ENCODE data around the gene JAKMIP2. TPM values are rescaled to one million over a fixed set of nuclear protein-coding genes. Genes with fewer than 3 reads are reported as not detected.
A peak's percentile ranks its signal among the peaks of the same experiment; 100 is the strongest.
"Not testable (repeated sequence)": the region's sequence is repeated elsewhere in the genome, so short reads cannot be mapped to it uniquely, and the experiment has no call there.

Gene JAKMIP2
- total RNA-seq (0.51 and 1.3 TPM in 2 replicates), polyA plus RNA-seq (0.51 and 6.5 TPM in 2 replicates), polyA minus RNA-seq (ENCODE audit: low replicate concordance) (not detected in 2 replicates)
- polyA plus RNA-seq (2012) = 0.29 and 5.3 TPM in 2 replicates

DNA sequence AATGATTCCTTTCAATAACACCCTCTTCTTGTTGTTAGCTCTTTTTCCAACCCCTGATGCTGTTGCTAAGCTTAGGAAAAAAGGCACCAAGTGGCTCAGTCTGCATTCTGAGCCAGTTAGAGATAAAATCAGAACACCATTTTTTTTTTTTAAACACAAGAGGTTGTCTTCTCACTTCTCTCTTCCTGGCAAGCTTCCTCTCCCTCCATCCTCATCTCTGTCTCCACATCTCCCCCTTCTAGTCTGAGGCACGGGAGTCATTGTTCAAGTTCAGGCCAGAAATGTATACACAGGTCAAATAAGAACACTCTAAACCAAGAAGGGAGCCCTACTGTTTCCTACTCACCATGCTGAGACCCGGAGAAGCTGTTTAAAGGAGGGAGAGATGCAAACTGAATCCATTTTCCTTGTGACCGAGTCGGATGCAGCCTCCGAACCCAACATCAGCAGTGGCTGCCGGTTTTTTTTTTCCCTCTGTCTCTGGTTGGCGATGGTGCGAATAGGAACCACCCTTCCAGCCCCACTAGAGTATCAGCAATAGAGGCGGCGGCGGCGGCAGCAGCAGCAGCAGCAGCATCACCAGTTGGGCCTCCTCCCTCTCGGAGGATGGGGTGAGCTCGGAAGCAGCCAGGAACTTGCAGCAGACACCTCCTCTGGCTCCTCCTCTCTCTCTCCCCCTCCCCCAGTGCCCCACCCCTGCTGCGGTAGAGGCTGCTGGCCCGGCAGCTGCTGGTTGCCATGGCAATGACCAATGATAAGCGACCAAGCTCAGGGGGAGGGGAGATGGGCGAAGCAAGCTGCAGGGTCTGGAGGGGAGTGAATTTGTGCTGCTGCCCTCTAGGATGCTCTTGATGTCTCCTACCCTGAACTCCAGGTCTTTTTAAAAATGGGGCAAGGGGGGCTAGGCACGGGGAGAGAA lies at the start of gene JAKMIP2:
Gene JAKMIP2 (minus strand): TSS at position 619 of the 919 bp plus-strand sequence. CDS start 110,922 bp downstream, outside the sequence.
- Histone ChIP-seq H3K79me2 (ENCODE audit: control insufficient read depth, insufficient read depth, low read length) (no peaks in the 10 kb centered on the region), H3K9me3 (ENCODE audit: control insufficient read depth, insufficient read depth, low read depth, low read length) (no peaks in the 10 kb centered on the region), H3K4me1 (ENCODE audit: control insufficient read depth, extremely low read depth, insufficient read depth, low read length) (no peaks in the 10 kb centered on the region), H3K27ac (ENCODE audit: insufficient read depth, low read length) (no peak within 1 kb of the TSS), H4K20me1 (ENCODE audit: control insufficient read depth, extremely low read depth, insufficient read depth, low read length) (no peaks in the 10 kb centered on the region), H3K9ac (ENCODE audit: insufficient read depth, low read length) (peak within 1 kb of the TSS; percentile 36), H3K36me3 (ENCODE audit: control insufficient read depth, insufficient read depth, low read length) (no peaks in the 10 kb centered on the region), H2AFZ (ENCODE audit: low read length) (peak within 1 kb of the TSS; percentile 35), H3K4me3 (replicated peaks in 1 of 4; ENCODE audit: control extremely low read depth in 1 of 4, insufficient read depth in 1 of 4, low read depth in 3 of 4, low read length in 4 of 4) (peak within 1 kb of the TSS; percentile 7 to 96 (median 30)), H3K27me3 (ENCODE audit: control insufficient read depth, insufficient read depth, low read length) (no peaks in the 10 kb centered on the region), H3K4me2 (ENCODE audit: extremely low read depth, insufficient read depth, low read length) (peak within 1 kb of the TSS; percentile 58)
- TF ChIP-seq EZH2 (IDR thresholded peaks at IDR 0.05; ENCODE audit: low read length, missing control alignments) = no peak
- TF ChIP-seq, protein P1, sequence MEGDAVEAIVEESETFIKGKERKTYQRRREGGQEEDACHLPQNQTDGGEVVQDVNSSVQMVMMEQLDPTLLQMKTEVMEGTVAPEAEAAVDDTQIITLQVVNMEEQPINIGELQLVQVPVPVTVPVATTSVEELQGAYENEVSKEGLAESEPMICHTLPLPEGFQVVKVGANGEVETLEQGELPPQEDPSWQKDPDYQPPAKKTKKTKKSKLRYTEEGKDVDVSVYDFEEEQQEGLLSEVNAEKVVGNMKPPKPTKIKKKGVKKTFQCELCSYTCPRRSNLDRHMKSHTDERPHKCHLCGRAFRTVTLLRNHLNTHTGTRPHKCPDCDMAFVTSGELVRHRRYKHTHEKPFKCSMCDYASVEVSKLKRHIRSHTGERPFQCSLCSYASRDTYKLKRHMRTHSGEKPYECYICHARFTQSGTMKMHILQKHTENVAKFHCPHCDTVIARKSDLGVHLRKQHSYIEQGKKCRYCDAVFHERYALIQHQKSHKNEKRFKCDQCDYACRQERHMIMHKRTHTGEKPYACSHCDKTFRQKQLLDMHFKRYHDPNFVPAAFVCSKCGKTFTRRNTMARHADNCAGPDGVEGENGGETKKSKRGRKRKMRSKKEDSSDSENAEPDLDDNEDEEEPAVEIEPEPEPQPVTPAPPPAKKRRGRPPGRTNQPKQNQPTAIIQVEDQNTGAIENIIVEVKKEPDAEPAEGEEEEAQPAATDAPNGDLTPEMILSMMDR (conservative IDR thresholded peaks at IDR 0.05 in 1 of 2, IDR thresholded peaks at IDR 0.05 in 1 of 2; ENCODE audit: low read depth in 1 of 2, low read length in 2 of 2) = no peak
- DNase-seq (ENCODE audit: low read depth in 2 of 2) = peak; percentile 96

DNA sequence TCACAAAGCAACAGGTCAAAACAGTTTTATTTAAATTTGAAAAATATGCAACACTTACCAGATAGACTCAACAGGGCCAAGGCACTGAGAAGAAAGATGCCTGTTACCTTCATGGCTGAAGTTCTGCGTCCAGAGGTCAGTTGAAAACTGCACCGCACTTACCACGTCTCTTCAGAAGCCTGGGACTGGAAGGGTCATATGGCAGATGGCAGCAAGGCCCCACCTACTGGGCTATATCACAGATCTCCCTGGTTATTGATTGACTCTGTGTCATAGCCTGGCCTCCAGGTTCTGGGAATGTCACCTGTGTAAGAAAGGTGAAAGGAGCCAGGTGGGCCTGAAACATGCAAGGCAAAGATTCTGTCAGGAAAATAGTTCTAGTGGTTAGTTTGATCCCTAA lies 48.9 kb upstream of the JAKMIP2 start, which contains the start of gene SPINK1:
Gene SPINK1 (minus strand): TSS at position 207 of the 400 bp plus-strand sequence. CDS start 94 bp downstream, at position 113.
- TF ChIP-seq, protein P1 (conservative IDR thresholded peaks at IDR 0.05 in 1 of 2, IDR thresholded peaks at IDR 0.05 in 1 of 2; ENCODE audit: low read depth in 1 of 2, low read length in 2 of 2) = no peak
- TF ChIP-seq EZH2 (IDR thresholded peaks at IDR 0.05; ENCODE audit: low read length, missing control alignments) = no peak
- Histone ChIP-seq H3K9me3 (ENCODE audit: control insufficient read depth, insufficient read depth, low read depth, low read length) (no peaks in the 10 kb centered on the region), H3K4me1 (ENCODE audit: control insufficient read depth, extremely low read depth, insufficient read depth, low read length) (no peaks in the 10 kb centered on the region), H3K27ac (ENCODE audit: insufficient read depth, low read length) (no peak within 1 kb of the TSS), H3K4me3 (replicated peaks in 1 of 4; ENCODE audit: control extremely low read depth in 1 of 4, insufficient read depth in 1 of 4, low read depth in 3 of 4, low read length in 4 of 4) (no peak within 1 kb of the TSS), H3K36me3 (ENCODE audit: control insufficient read depth, insufficient read depth, low read length) (no peaks in the 10 kb centered on the region), H3K27me3 (ENCODE audit: control insufficient read depth, insufficient read depth, low read length) (no peaks in the 10 kb centered on the region), H3K9ac (ENCODE audit: insufficient read depth, low read length) (no peak within 1 kb of the TSS), H2AFZ (ENCODE audit: low read length) (no peak within 1 kb of the TSS), H4K20me1 (ENCODE audit: control insufficient read depth, extremely low read depth, insufficient read depth, low read length) (no peaks in the 10 kb centered on the region), H3K4me2 (ENCODE audit: extremely low read depth, insufficient read depth, low read length) (no peak within 1 kb of the TSS), H3K79me2 (ENCODE audit: control insufficient read depth, insufficient read depth, low read length) (no peaks in the 10 kb centered on the region)
- DNase-seq (ENCODE audit: low read depth in 2 of 2) = no peak

DNA sequence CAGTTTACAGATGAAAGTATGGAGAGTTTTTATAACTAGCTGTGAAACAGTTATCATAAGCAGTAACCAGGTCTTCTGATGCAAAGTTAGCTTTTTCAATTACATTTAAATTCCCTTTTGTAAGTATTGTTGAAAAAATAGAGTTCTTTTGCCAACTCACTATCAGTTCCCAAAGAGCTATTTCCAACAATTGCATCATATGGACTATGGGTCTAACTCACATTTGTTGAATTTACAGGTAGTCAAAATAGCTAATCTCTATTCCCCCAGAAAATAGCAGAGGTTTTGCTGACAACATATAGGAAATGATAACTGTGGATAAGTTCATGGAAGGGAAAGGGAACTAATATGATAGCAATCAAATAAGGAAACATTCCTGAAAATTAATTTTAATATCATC lies 47.5 kb upstream of the JAKMIP2 start:
- Histone ChIP-seq H3K9ac (ENCODE audit: insufficient read depth, low read length) (no peak overlapping the region), H2AFZ (ENCODE audit: low read length) (no peak overlapping the region), H3K4me2 (ENCODE audit: extremely low read depth, insufficient read depth, low read length) (no peak overlapping the region), H4K20me1 (ENCODE audit: control insufficient read depth, extremely low read depth, insufficient read depth, low read length) (no peaks in the 10 kb centered on the region), H3K9me3 (ENCODE audit: control insufficient read depth, insufficient read depth, low read depth, low read length) (no peaks in the 10 kb centered on the region), H3K27me3 (ENCODE audit: control insufficient read depth, insufficient read depth, low read length) (no peaks in the 10 kb centered on the region), H3K79me2 (ENCODE audit: control insufficient read depth, insufficient read depth, low read length) (no peaks in the 10 kb centered on the region), H3K4me3 (replicated peaks in 1 of 4; ENCODE audit: control extremely low read depth in 1 of 4, insufficient read depth in 1 of 4, low read depth in 3 of 4, low read length in 4 of 4) (no peak overlapping the region), H3K27ac (ENCODE audit: insufficient read depth, low read length) (no peak overlapping the region), H3K4me1 (ENCODE audit: control insufficient read depth, extremely low read depth, insufficient read depth, low read length) (no peaks in the 10 kb centered on the region), H3K36me3 (ENCODE audit: control insufficient read depth, insufficient read depth, low read length) (no peaks in the 10 kb centered on the region)
- TF ChIP-seq EZH2 (IDR thresholded peaks at IDR 0.05; ENCODE audit: low read length, missing control alignments) = no peak
- TF ChIP-seq, protein P1 (conservative IDR thresholded peaks at IDR 0.05 in 1 of 2, IDR thresholded peaks at IDR 0.05 in 1 of 2; ENCODE audit: low read depth in 1 of 2, low read length in 2 of 2) = no peak
- DNase-seq (ENCODE audit: low read depth in 2 of 2) = peak in 1 of 2 donors; percentile 60

DNA sequence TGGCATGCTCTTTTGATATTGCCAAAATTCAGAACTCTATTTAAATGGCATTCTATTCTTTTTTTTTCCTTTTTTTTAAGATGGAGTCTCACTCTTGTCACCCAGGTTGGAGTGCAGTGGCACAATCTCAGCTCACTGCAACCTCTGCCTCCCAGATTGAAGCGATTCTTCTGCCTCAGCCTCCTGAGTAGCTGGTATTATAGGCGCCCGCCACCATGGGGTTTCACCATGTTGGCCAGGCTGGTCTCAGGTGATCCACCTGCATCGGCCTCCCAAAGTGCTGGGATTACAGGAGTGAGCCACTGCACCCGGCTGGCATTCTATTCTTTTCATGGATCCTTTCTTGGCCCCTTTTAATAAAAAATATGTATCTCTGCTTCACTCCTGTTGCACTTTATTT lies 44.5 kb upstream of the JAKMIP2 start:
- H3K4me1 ChIP-seq (ENCODE audit: control insufficient read depth, extremely low read depth, insufficient read depth, low read length); H4K20me1 ChIP-seq (ENCODE audit: control insufficient read depth, extremely low read depth, insufficient read depth, low read length); H3K9me3 ChIP-seq (ENCODE audit: control insufficient read depth, insufficient read depth, low read depth, low read length); H3K79me2 ChIP-seq (ENCODE audit: control insufficient read depth, insufficient read depth, low read length); H3K4me3 ChIP-seq (replicated peaks in 1 of 4; ENCODE audit: control extremely low read depth in 1 of 4, insufficient read depth in 1 of 4, low read depth in 3 of 4, low read length in 4 of 4); H3K9ac ChIP-seq (ENCODE audit: insufficient read depth, low read length); H3K4me2 ChIP-seq (ENCODE audit: extremely low read depth, insufficient read depth, low read length); H3K27ac ChIP-seq (ENCODE audit: insufficient read depth, low read length); H3K27me3 ChIP-seq (ENCODE audit: control insufficient read depth, insufficient read depth, low read length); H2AFZ ChIP-seq (ENCODE audit: low read length); DNase-seq (ENCODE audit: low read depth in 2 of 2); H3K36me3 ChIP-seq (ENCODE audit: control insufficient read depth, insufficient read depth, low read length): not testable (repeated sequence)
